HepG2 (cell line): Measurements from ENCODE around the gene KANSL1L. TPM values are rescaled to one million over a fixed set of nuclear protein-coding genes. Genes with fewer than 3 reads are reported as not detected.

Source experiments
- CERS6 ChIP-seq: sonication (generic); formaldehyde crosslinking; IDR thresholded peaks from 2 replicates; pipeline ENCODE4 v1.5.0; 2020; ENCODE audit warnings: missing genetic modification reagents
- CHCHD3 ChIP-seq: sonication (generic); formaldehyde crosslinking; IDR thresholded peaks from 2 replicates; pipeline ENCODE4 v1.8.0; 2022; ENCODE audit warnings: mild to moderate bottlenecking, missing genetic modification reagents, moderate library complexity
- NFATC3 ChIP-seq: sonication (generic); formaldehyde crosslinking; IDR thresholded peaks from 2 replicates; pipeline ENCODE4 v1.5.1; 2020; ENCODE audit warnings: mild to moderate bottlenecking, missing genetic modification reagents
- SNAPC2 ChIP-seq: sonication (generic); formaldehyde crosslinking; IDR thresholded peaks from 2 replicates; pipeline ENCODE4 v1.8.1; 2022; ENCODE audit warnings: mild to moderate bottlenecking, missing genetic modification reagents
- TEF ChIP-seq: sonication (generic); formaldehyde crosslinking; IDR thresholded peaks from 2 replicates; pipeline ENCODE4 v1.5.0; 2020; ENCODE audit warnings: missing genetic modification reagents
- TFDP1 ChIP-seq: IDR thresholded peaks from 2 replicates; pipeline ENCODE4 v1.6.1; 2016; ENCODE audit warnings: missing compliant biosample characterization, missing genetic modification reagents, borderline replicate concordance
- TSC22D2 ChIP-seq: sonication (generic); formaldehyde crosslinking; IDR thresholded peaks from 2 replicates; pipeline ENCODE4 v1.5.1; 2020; ENCODE audit warnings: missing genetic modification reagents, mild to moderate bottlenecking, borderline replicate concordance
- ZNF101 ChIP-seq: sonication (generic); formaldehyde crosslinking; IDR thresholded peaks from 2 replicates; pipeline ENCODE4 v1.4.0; 2020; ENCODE audit warnings: mild to moderate bottlenecking, low read depth, missing genetic modification reagents, borderline replicate concordance
- ZNF30 ChIP-seq: sonication (generic); formaldehyde crosslinking; IDR thresholded peaks from 2 replicates; pipeline ENCODE4 v1.5.0; 2020; ENCODE audit warnings: mild to moderate bottlenecking, missing genetic modification reagents
- ZNF317 ChIP-seq: sonication (generic); formaldehyde crosslinking; IDR thresholded peaks from 2 replicates; pipeline ENCODE4 v1.5.0; 2020; ENCODE audit warnings: mild to moderate bottlenecking, missing genetic modification reagents
- ZNF556 ChIP-seq: sonication (generic); formaldehyde crosslinking; IDR thresholded peaks from 2 replicates; pipeline ENCODE4 v1.4.0; 2020; ENCODE audit warnings: mild to moderate bottlenecking, missing genetic modification reagents, borderline replicate concordance
- ZNF564 ChIP-seq: sonication (generic); formaldehyde crosslinking; IDR thresholded peaks from 2 replicates; pipeline ENCODE4 v1.8.1; 2023; ENCODE audit warnings: mild to moderate bottlenecking, missing genetic modification reagents
- ZNF83 ChIP-seq: sonication (generic); formaldehyde crosslinking; IDR thresholded peaks from 2 replicates; pipeline ENCODE4 v1.4.0; 2020; ENCODE audit warnings: missing genetic modification reagents, mild to moderate bottlenecking, borderline replicate concordance
- ZNF878 ChIP-seq: sonication (generic); formaldehyde crosslinking; IDR thresholded peaks from 2 replicates; pipeline ENCODE4 v1.8.1; 2023; ENCODE audit warnings: mild to moderate bottlenecking, missing genetic modification reagents, moderate library complexity
- polyA plus RNA-seq, 8 experiments: library from polyadenylated mRNA; depleted of rRNA in 3 of 8; stranded (reverse) in 7 of 8; unstranded in 1 of 8; fragments of >200 nt; fragmentation: Illumina TruSeq in 4 of 8; extraction: Trizol in 4 of 8; gene quantifications; 2 replicates each; pipeline versions ENCODE4 v1.2.1 to v1.2.3, GENCODE V29; 2011 to 2016; ENCODE audit warnings: low read depth in 4 of 8, missing spikeins in 1 of 8, mixed read lengths in 1 of 8; ENCODE audit not compliant: insufficient read depth in 1 of 8
- total RNA-seq, 5 experiments: library from RNA; depleted of rRNA; stranded (reverse); fragments of >200 nt; fragmentation: Illumina TruSeq; extraction: Trizol; gene quantifications; 2 replicates each; pipeline ENCODE4 v1.2.3, GENCODE V29; 2016; ENCODE audit warnings: low read depth in 1 of 5
- TF ChIP-seq, protein P1 (sequence below): sonication (generic); formaldehyde crosslinking; IDR thresholded peaks from 2 replicates; pipeline ENCODE4 v1.4.0; 2020; ENCODE audit warnings: missing genetic modification reagents
- TF ChIP-seq, protein P2 (sequence below): IDR thresholded peaks from 2 replicates; pipeline ENCODE4 v1.6.1; 2016; ENCODE audit warnings: mild to moderate bottlenecking, missing biosample characterization, missing genetic modification reagents
- TF ChIP-seq, protein P3 (sequence below): sonication (generic); formaldehyde crosslinking; IDR thresholded peaks from 2 replicates; pipeline ENCODE4; 2020; ENCODE audit warnings: missing genetic modification reagents, mild to moderate bottlenecking, borderline replicate concordance
- TF ChIP-seq, protein P4 (sequence below): sonication (generic); formaldehyde crosslinking; IDR thresholded peaks from 2 replicates; pipeline ENCODE4 v1.8.0; 2022; ENCODE audit warnings: missing genetic modification reagents, mild to moderate bottlenecking, borderline replicate concordance

The KANSL1L gene
- total and polyA plus RNA-seq, 2 of the 13 experiments (the other 11 are each of a cell fraction or from before 2014, with no cell fraction given), result 5.4 to 10.3 TPM

- TF ChIP-seq, protein P1, sequence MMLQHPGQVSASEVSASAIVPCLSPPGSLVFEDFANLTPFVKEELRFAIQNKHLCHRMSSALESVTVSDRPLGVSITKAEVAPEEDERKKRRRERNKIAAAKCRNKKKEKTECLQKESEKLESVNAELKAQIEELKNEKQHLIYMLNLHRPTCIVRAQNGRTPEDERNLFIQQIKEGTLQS (CRISPR knock-in tag), result no peak
- TF ChIP-seq ZNF317 (CRISPR knock-in tag) (0 out of 2 replicates have a peak, but pooled peaks have one; percentile 50), TFDP1 (CRISPR knock-in tag) (peak; percentile 82; the same call in 1 of the 2 replicates), ZNF30 (CRISPR knock-in tag) (0 out of 2 replicates have a peak, but pooled peaks have one; percentile 18), TSC22D2 (CRISPR knock-in tag) (no peak), ZNF556 (CRISPR knock-in tag) (peak; percentile 89; the same call in 1 of the 2 replicates), NFATC3 (CRISPR knock-in tag) (no peak), ZNF101 (no peak), CHCHD3 (CRISPR knock-in tag) (no peak), ZNF878 (CRISPR knock-in tag) (peak; percentile 59; the same call in 1 of the 2 replicates), SNAPC2 (0 out of 2 replicates have a peak, but pooled peaks have one; percentile 19), CERS6 (CRISPR knock-in tag) (no peak), ZNF83 (no peak), ZNF564 (peak; percentile 87; the same call in 1 of the 2 replicates), TEF (CRISPR knock-in tag) (no peak)
- TF ChIP-seq, protein P2, sequence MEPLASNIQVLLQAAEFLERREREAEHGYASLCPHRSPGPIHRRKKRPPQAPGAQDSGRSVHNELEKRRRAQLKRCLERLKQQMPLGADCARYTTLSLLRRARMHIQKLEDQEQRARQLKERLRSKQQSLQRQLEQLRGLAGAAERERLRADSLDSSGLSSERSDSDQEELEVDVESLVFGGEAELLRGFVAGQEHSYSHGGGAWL (CRISPR knock-in tag), result peak; percentile 69; the same call in 1 of the 2 replicates
- TF ChIP-seq, protein P3, sequence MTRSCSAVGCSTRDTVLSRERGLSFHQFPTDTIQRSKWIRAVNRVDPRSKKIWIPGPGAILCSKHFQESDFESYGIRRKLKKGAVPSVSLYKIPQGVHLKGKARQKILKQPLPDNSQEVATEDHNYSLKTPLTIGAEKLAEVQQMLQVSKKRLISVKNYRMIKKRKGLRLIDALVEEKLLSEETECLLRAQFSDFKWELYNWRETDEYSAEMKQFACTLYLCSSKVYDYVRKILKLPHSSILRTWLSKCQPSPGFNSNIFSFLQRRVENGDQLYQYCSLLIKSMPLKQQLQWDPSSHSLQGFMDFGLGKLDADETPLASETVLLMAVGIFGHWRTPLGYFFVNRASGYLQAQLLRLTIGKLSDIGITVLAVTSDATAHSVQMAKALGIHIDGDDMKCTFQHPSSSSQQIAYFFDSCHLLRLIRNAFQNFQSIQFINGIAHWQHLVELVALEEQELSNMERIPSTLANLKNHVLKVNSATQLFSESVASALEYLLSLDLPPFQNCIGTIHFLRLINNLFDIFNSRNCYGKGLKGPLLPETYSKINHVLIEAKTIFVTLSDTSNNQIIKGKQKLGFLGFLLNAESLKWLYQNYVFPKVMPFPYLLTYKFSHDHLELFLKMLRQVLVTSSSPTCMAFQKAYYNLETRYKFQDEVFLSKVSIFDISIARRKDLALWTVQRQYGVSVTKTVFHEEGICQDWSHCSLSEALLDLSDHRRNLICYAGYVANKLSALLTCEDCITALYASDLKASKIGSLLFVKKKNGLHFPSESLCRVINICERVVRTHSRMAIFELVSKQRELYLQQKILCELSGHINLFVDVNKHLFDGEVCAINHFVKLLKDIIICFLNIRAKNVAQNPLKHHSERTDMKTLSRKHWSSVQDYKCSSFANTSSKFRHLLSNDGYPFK (CRISPR knock-in tag), result peak; percentile 84; the same call in 1 of the 2 replicates
- TF ChIP-seq, protein P4, sequence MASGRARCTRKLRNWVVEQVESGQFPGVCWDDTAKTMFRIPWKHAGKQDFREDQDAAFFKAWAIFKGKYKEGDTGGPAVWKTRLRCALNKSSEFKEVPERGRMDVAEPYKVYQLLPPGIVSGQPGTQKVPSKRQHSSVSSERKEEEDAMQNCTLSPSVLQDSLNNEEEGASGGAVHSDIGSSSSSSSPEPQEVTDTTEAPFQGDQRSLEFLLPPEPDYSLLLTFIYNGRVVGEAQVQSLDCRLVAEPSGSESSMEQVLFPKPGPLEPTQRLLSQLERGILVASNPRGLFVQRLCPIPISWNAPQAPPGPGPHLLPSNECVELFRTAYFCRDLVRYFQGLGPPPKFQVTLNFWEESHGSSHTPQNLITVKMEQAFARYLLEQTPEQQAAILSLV, result peak; percentile 79; the same call in 1 of the 2 replicates
Measured at GRCh38 chr2:210002158-210003157, 168.8 kb downstream of the KANSL1L start, which contains the start of gene RPE (continued).
